ENCODE measurements around the gene SLC6A11. TPM values are rescaled to one million over a fixed set of nuclear protein-coding genes. Genes with fewer than 3 reads are reported as not detected.
A peak's percentile ranks its signal among the peaks of the same experiment; 100 is the strongest.

Gene SLC6A11
- total RNA-seq, 1 experiment from 2014 or later: not detected

- Mint-ChIP-seq H3K27me3 (ENCODE audit: unreplicated experiment) (peaks cover 93% of the 10 kb centered on the region), H3K4me3 (ENCODE audit: low read depth, unreplicated experiment) (no peak overlapping the region), H3K4me1 (ENCODE audit: low read depth, unreplicated experiment) (no peaks in the 10 kb centered on the region), H3K36me3 (ENCODE audit: insufficient read depth, unreplicated experiment) (no peaks in the 10 kb centered on the region), H3K27ac (ENCODE audit: unreplicated experiment) (no peak overlapping the region), H3K9me3 (ENCODE audit: low read depth, unreplicated experiment) (no peaks in the 10 kb centered on the region)
- CTCF ChIA-PET: no interaction called here
- intact Hi-C loops (cut with micrococcal nuclease; ENCODE audit: unreplicated experiment): no loop called here
- BruUV-seq (replicated peaks): no TSS peak
- TF ChIP-seq, protein P1, sequence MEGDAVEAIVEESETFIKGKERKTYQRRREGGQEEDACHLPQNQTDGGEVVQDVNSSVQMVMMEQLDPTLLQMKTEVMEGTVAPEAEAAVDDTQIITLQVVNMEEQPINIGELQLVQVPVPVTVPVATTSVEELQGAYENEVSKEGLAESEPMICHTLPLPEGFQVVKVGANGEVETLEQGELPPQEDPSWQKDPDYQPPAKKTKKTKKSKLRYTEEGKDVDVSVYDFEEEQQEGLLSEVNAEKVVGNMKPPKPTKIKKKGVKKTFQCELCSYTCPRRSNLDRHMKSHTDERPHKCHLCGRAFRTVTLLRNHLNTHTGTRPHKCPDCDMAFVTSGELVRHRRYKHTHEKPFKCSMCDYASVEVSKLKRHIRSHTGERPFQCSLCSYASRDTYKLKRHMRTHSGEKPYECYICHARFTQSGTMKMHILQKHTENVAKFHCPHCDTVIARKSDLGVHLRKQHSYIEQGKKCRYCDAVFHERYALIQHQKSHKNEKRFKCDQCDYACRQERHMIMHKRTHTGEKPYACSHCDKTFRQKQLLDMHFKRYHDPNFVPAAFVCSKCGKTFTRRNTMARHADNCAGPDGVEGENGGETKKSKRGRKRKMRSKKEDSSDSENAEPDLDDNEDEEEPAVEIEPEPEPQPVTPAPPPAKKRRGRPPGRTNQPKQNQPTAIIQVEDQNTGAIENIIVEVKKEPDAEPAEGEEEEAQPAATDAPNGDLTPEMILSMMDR (IDR thresholded peaks at IDR 0.05; ENCODE audit: unreplicated experiment): no peak
- no peak for DNase-seq
Measured at GRCh38 chr3:10956986-10957385, 141.0 kb downstream of the SLC6A11 start.

GRCh38 chr3:10957976-10958749 lies 142.1 kb downstream of the SLC6A11 start:
- H3K27ac Mint-ChIP-seq (ENCODE audit: unreplicated experiment): no peak overlapping the region

GRCh38 chr3:10960255-10960654 lies 144.2 kb downstream of the SLC6A11 start:
- DNase-seq: no peak
- Mint-ChIP-seq H3K9me3 (ENCODE audit: low read depth, unreplicated experiment) (no peaks in the 10 kb centered on the region), H3K27me3 (ENCODE audit: unreplicated experiment) (peaks cover 98% of the 10 kb centered on the region), H3K27ac (ENCODE audit: unreplicated experiment) (no peak overlapping the region), H3K36me3 (ENCODE audit: insufficient read depth, unreplicated experiment) (no peaks in the 10 kb centered on the region), H3K4me3 (ENCODE audit: low read depth, unreplicated experiment) (no peak overlapping the region), H3K4me1 (ENCODE audit: low read depth, unreplicated experiment) (no peaks in the 10 kb centered on the region)
- BruUV-seq (replicated peaks): no TSS peak
- intact Hi-C loops (cut with micrococcal nuclease; ENCODE audit: unreplicated experiment): no loop called here
- CTCF ChIA-PET: no interaction called here
- TF ChIP-seq, protein P1 (IDR thresholded peaks at IDR 0.05; ENCODE audit: unreplicated experiment): no peak

More at GRCh38 chr3:10957976-10958749, 142.1 kb downstream of the SLC6A11 start:
- Mint-ChIP-seq H3K36me3 (ENCODE audit: insufficient read depth, unreplicated experiment) (no peaks in the 10 kb centered on the region), H3K4me3 (ENCODE audit: low read depth, unreplicated experiment) (no peak overlapping the region), H3K9me3 (ENCODE audit: low read depth, unreplicated experiment) (no peaks in the 10 kb centered on the region), H3K4me1 (ENCODE audit: low read depth, unreplicated experiment) (no peaks in the 10 kb centered on the region), H3K27me3 (ENCODE audit: unreplicated experiment) (peaks cover 98% of the 10 kb centered on the region)
- CTCF ChIA-PET: interaction anchor here (1.3 kb wide), 1 partner anchor 12 kb away, joined by 3 read pairs; no protein-coding TSS in a partner anchor
- BruUV-seq (replicated peaks): no TSS peak
- intact Hi-C loops (cut with micrococcal nuclease; ENCODE audit: unreplicated experiment): no loop called here
- DNase-seq: peak; percentile 30
- TF ChIP-seq, protein P1 (IDR thresholded peaks at IDR 0.05; ENCODE audit: unreplicated experiment): no peak

- intact Hi-C loops (cut with micrococcal nuclease; ENCODE audit: unreplicated experiment): no loop called here
- H3K36me3 Mint-ChIP-seq (ENCODE audit: insufficient read depth, unreplicated experiment): no peaks in the 10 kb centered on the region
- no peak overlapping the region for H3K4me3 Mint-ChIP-seq (ENCODE audit: low read depth, unreplicated experiment)
- peaks cover 98% of the 10 kb centered on the region for H3K27me3 Mint-ChIP-seq (ENCODE audit: unreplicated experiment)
- CTCF ChIA-PET: no interaction called here
- TF ChIP-seq, protein P1 (IDR thresholded peaks at IDR 0.05; ENCODE audit: unreplicated experiment): no peak
- no peak overlapping the region for H3K27ac Mint-ChIP-seq (ENCODE audit: unreplicated experiment)
- BruUV-seq (replicated peaks): no TSS peak
- no peaks in the 10 kb centered on the region for H3K9me3 Mint-ChIP-seq (ENCODE audit: low read depth, unreplicated experiment)
- H3K4me1 Mint-ChIP-seq (ENCODE audit: low read depth, unreplicated experiment): no peaks in the 10 kb centered on the region
- DNase-seq: no peak
Measured at GRCh38 chr3:10961921-10962320, 145.9 kb downstream of the SLC6A11 start.

Measured in Calu3 (cell line).